K562 (cell line): Measurements from ENCODE around the gene GTPBP8. TPM values are rescaled to one million over a fixed set of nuclear protein-coding genes. Genes with fewer than 3 reads are reported as not detected.

Source experiments
- ATF1 ChIP-seq, 2 experiments: fragments of 450-650 bp in 1 of 2; IDR thresholded peaks; 2 replicates each; pipeline ENCODE4 v1.6.1; 2016; ENCODE audit warnings: missing compliant biosample characterization in 1 of 2, missing genetic modification characterization in 1 of 2
- CREM ChIP-seq: IDR thresholded peaks from 2 replicates; pipeline ENCODE4 v1.6.1; 2014; ENCODE audit warnings: antibody characterized with exemption, low read depth
- CTCF ChIP-seq, 3 experiments: IDR thresholded peaks in 2 of 3; conservative IDR thresholded peaks in 1 of 3; 2 replicates each; pipeline ENCODE4 v1.5.1; 2011 to 2012; ENCODE audit warnings: low read length in 3 of 3, mild to moderate bottlenecking in 3 of 3, control low read depth in 2 of 3, improper control_type of control experiment in 1 of 3, inconsistent platforms in 1 of 3, low read depth in 1 of 3, mixed read lengths in 1 of 3, moderate library complexity in 1 of 3; ENCODE audit not compliant: insufficient read depth in 2 of 3
- DEAF1 ChIP-seq: fragments of 450-650 bp; formaldehyde crosslinking; IDR thresholded peaks from 2 replicates; pipeline ENCODE4 v1.4.0; 2020; ENCODE audit warnings: mild to moderate bottlenecking, moderate library complexity
- KLF16 ChIP-seq: IDR thresholded peaks from 2 replicates; pipeline ENCODE4 v1.6.1; 2016; ENCODE audit warnings: antibody characterized with exemption
- L3MBTL2 ChIP-seq: fragments of 450-650 bp; IDR thresholded peaks from 2 replicates; pipeline ENCODE4 v1.6.1; 2016; ENCODE audit warnings: mild to moderate bottlenecking, moderate library complexity
- MNT ChIP-seq, 2 experiments: fragments of 450-650 bp; conservative IDR thresholded peaks; 2 replicates each; pipeline ENCODE4 v1.6.1; 2017; ENCODE audit warnings: mild to moderate bottlenecking in 2 of 2, moderate library complexity in 2 of 2
- USF1 ChIP-seq: sonication (generic); formaldehyde crosslinking; IDR thresholded peaks from 2 replicates; pipeline ENCODE4 v1.9.0; 2022; ENCODE audit warnings: mild to moderate bottlenecking, missing genetic modification reagents
- YY1 ChIP-seq, 3 experiments: IDR thresholded peaks; 2 replicates each; pipeline ENCODE4 v1.6.1; 2011; ENCODE audit warnings: low read length in 2 of 3, mild to moderate bottlenecking in 2 of 3, moderate library complexity in 2 of 3, borderline replicate concordance in 1 of 3, control low read depth in 1 of 3, low read depth in 1 of 3; ENCODE audit not compliant: insufficient read depth in 3 of 3, insufficient replicate concordance in 2 of 3, control insufficient read depth in 1 of 3, insufficient read length in 1 of 3; ENCODE audit errors: extremely low read depth in 1 of 3
- polyA plus RNA-seq, 8 experiments: library from polyadenylated mRNA; depleted of rRNA in 4 of 8; stranded (reverse) in 5 of 8; unstranded in 3 of 8; fragments of >200 nt; fragmentation: Nextera tagmentation in 2 of 8; fragmentation: Illumina TruSeq in 1 of 8; extraction: Ambion mirVana in 2 of 8; extraction: Trizol in 1 of 8; gene quantifications; 2 replicates each; pipeline versions ENCODE4 v1.2.1 to v1.2.3, GENCODE V29; 2011 to 2014; ENCODE audit warnings: inconsistent platforms in 1 of 8, missing spikeins in 1 of 8
- total RNA-seq, 7 experiments: library from RNA; depleted of rRNA in 6 of 7; stranded (reverse); fragments of >200 nt in 6 of 7; fragmentation: Illumina TruSeq in 2 of 7; extraction: Trizol in 2 of 7; gene quantifications; 2 replicates each; pipeline versions ENCODE4 v1.2.1 to v1.2.3, GENCODE V29; 2011 to 2021; ENCODE audit warnings: low replicate concordance in 1 of 7
- TF ChIP-seq, protein P1 (sequence below): sonication (generic); formaldehyde crosslinking; IDR thresholded peaks from 2 replicates; pipeline ENCODE4 v1.5.0; 2020; ENCODE audit warnings: missing genetic modification reagents
- TF ChIP-seq, protein P2 (sequence below), 2 experiments: IDR thresholded peaks; 2 replicates each; pipeline ENCODE4 v1.6.1; 2011; ENCODE audit warnings: borderline replicate concordance in 1 of 2, control low read depth in 1 of 2, low read depth in 1 of 2, low read length in 1 of 2, mild to moderate bottlenecking in 1 of 2, mixed read lengths in 1 of 2, moderate library complexity in 1 of 2; ENCODE audit not compliant: insufficient read depth in 1 of 2, insufficient read length in 1 of 2, poor library complexity in 1 of 2, severe bottlenecking in 1 of 2; ENCODE audit errors: extremely low read depth in 1 of 2
- TF ChIP-seq, protein P3 (sequence below), 2 experiments: fragments of 450-650 bp in 1 of 2; sonication (generic) in 1 of 2; formaldehyde crosslinking in 1 of 2; IDR thresholded peaks in 1 of 2; conservative IDR thresholded peaks in 1 of 2; 2 replicates each; pipeline versions ENCODE4 v1.6.1 to v1.8.1; 2016 to 2023; ENCODE audit warnings: mild to moderate bottlenecking in 2 of 2, moderate library complexity in 2 of 2, inconsistent platforms in 1 of 2, missing genetic modification reagents in 1 of 2

Gene GTPBP8
- total and polyA plus RNA-seq, 9 of the 15 experiments (the other 6 are each of a cell fraction or from before 2014, with no cell fraction given), result 14.0 to 33.3 (median 20.8) TPM

DNA sequence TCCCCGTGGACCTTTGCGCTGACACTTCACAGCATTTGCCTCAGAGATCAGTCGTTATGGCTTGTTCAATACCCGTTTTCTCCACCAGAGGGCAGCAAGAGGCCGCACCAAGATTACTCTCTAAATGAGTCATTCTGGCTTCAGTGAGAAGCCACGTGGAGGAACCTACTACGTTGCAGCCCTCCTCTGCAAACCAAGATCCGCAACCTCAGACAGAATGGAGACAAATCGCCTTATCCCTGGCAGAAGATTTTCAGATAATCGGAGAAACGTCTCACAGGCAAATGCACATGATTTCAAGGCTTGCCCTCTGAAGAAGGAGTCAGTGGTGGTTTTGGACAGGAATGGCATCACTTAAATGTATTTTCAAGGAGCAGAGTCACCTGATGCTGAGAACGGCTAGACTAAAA, 60.5 kb downstream of the GTPBP8 start (continued):
- TF ChIP-seq, protein P1, sequence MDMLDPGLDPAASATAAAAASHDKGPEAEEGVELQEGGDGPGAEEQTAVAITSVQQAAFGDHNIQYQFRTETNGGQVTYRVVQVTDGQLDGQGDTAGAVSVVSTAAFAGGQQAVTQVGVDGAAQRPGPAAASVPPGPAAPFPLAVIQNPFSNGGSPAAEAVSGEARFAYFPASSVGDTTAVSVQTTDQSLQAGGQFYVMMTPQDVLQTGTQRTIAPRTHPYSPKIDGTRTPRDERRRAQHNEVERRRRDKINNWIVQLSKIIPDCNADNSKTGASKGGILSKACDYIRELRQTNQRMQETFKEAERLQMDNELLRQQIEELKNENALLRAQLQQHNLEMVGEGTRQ (CRISPR knock-in tag), result peak; percentile 66
- TF ChIP-seq USF1 (CRISPR knock-in tag) (peak; percentile 82), CTCF (IDR thresholded peaks at IDR 0.05 in 2 of 3, conservative IDR thresholded peaks at IDR 0.05 in 1 of 3; ENCODE audit: insufficient read depth in 2 of 3, low read depth in 1 of 3, low read length in 3 of 3) (peak; percentile 66 to 79 (median 75)), DEAF1 (CRISPR knock-in tag) (peak; percentile 63), YY1 (IDR thresholded peaks at IDR 0.05; ENCODE audit: borderline replicate concordance in 1 of 3, control insufficient read depth in 1 of 3, extremely low read depth in 1 of 3, insufficient read depth in 3 of 3, insufficient read length in 1 of 3, insufficient replicate concordance in 2 of 3, low read depth in 1 of 3, low read length in 2 of 3) (no peak), CREM (peak; percentile 19; the same call in 1 of the 2 replicates), KLF16 (no peak), ATF1 (CRISPR knock-in tag; IDR thresholded peaks at IDR 0.05) (no peak), ATF1 (tag; IDR thresholded peaks at IDR 0.05) (peak; percentile 29; the same call in 1 of the 2 replicates), L3MBTL2 (peak; percentile 89), MNT (conservative IDR thresholded peaks at IDR 0.05) (peak; percentile 73 to 79)
- TF ChIP-seq, protein P2, sequence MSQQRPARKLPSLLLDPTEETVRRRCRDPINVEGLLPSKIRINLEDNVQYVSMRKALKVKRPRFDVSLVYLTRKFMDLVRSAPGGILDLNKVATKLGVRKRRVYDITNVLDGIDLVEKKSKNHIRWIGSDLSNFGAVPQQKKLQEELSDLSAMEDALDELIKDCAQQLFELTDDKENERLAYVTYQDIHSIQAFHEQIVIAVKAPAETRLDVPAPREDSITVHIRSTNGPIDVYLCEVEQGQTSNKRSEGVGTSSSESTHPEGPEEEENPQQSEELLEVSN (IDR thresholded peaks at IDR 0.05; ENCODE audit: borderline replicate concordance in 1 of 2, extremely low read depth in 1 of 2, insufficient read depth in 1 of 2, insufficient read length in 1 of 2, low read depth in 1 of 2, low read length in 1 of 2, poor library complexity in 1 of 2, severe bottlenecking in 1 of 2), result peak in 1 of 2 experiments; percentile 67
- TF ChIP-seq, protein P3, sequence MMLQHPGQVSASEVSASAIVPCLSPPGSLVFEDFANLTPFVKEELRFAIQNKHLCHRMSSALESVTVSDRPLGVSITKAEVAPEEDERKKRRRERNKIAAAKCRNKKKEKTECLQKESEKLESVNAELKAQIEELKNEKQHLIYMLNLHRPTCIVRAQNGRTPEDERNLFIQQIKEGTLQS (IDR thresholded peaks at IDR 0.05), result peak; percentile 90
- TF ChIP-seq, protein P3 (CRISPR knock-in tag; conservative IDR thresholded peaks at IDR 0.05), result no peak; the same call in 1 of the 2 replicates
